Activated CD4-positive, alpha-beta T cell treated with anti-CD3 and anti-CD28 coated beads, Interleukin-2, amount 10 ng/mL, durations not matched to agents 24 days and 14 days (primary cell): Measurements from ENCODE around the gene GABBR2. TPM values are rescaled to one million over a fixed set of nuclear protein-coding genes. Genes with fewer than 3 reads are reported as not detected.
A peak's percentile ranks its signal among the peaks of the same experiment; 100 is the strongest.

Source experiments
- DNase-seq: peaks from one replicate; pipeline ENCODE4 v3.0.0; 2022
- H3K27ac Mint-ChIP-seq: one replicate; pipeline ENCODE4 v1.8.0; 2022; ENCODE audit warnings: mild to moderate bottlenecking, mixed read lengths
- H3K27me3 Mint-ChIP-seq: one replicate; pipeline ENCODE4 v1.8.0; 2022; ENCODE audit warnings: mixed read lengths
- H3K36me3 Mint-ChIP-seq: one replicate; pipeline ENCODE4 v1.8.0; 2022; ENCODE audit warnings: low read depth, mild to moderate bottlenecking, mixed read lengths
- H3K4me1 Mint-ChIP-seq: one replicate; pipeline ENCODE4 v1.8.0; 2021; ENCODE audit warnings: mixed read lengths
- H3K4me3 Mint-ChIP-seq: one replicate; pipeline ENCODE4 v1.8.0; 2022; ENCODE audit warnings: mild to moderate bottlenecking, moderate library complexity, mixed read lengths
- H3K9me3 Mint-ChIP-seq: one replicate; pipeline ENCODE4 v1.8.0; 2021; ENCODE audit warnings: mixed read lengths
- intact Hi-C: fragments of 100-400 bp; cut with micrococcal nuclease; formaldehyde crosslinking; loops from one replicate; pipeline ENCODE4 v1.15.1; 2023
- total RNA-seq: library from RNA; stranded (reverse); gene quantifications from 2 replicates; pipeline ENCODE4 v1.2.3, GENCODE V29; 2022

The GABBR2 gene
- total RNA-seq, 1 donor from 2014 or later = not detected

GRCh38 chr9:98576354-98576753 is 132.4 kb downstream of the GABBR2 start:
- H3K4me3 Mint-ChIP-seq = peak overlapping the region; percentile 40

GRCh38 chr9:98575379-98576346 is 133.1 kb downstream of the GABBR2 start:
- H3K27ac Mint-ChIP-seq = peak overlapping the region; percentile 76
- H3K9me3 Mint-ChIP-seq = peaks cover 6% of the 10 kb centered on the region
- no peaks in the 10 kb centered on the region for H3K36me3 Mint-ChIP-seq
- peak; percentile 71 for DNase-seq
- peak overlapping the region; percentile 40 for H3K4me3 Mint-ChIP-seq
- peaks cover 20% of the 10 kb centered on the region for H3K4me1 Mint-ChIP-seq
- peaks cover 41% of the 10 kb centered on the region for H3K27me3 Mint-ChIP-seq
- intact Hi-C loops = no loop called here

More at GRCh38 chr9:98576354-98576753, 132.4 kb downstream of the GABBR2 start:
- Mint-ChIP-seq H3K27ac (peak overlapping the region; percentile 18), H3K36me3 (no peaks in the 10 kb centered on the region), H3K9me3 (peaks cover 6% of the 10 kb centered on the region), H3K4me1 (peaks cover 20% of the 10 kb centered on the region), H3K27me3 (peaks cover 46% of the 10 kb centered on the region)
- intact Hi-C loops = no loop called here
- no peak for DNase-seq

- intact Hi-C loops = no loop called here
- DNase-seq = no peak
- H3K4me1 Mint-ChIP-seq = peaks cover 20% of the 10 kb centered on the region
- H3K27ac Mint-ChIP-seq = no peak overlapping the region
- H3K36me3 Mint-ChIP-seq = no peaks in the 10 kb centered on the region
- H3K27me3 Mint-ChIP-seq = peaks cover 36% of the 10 kb centered on the region
- H3K4me3 Mint-ChIP-seq = no peak overlapping the region
- H3K9me3 Mint-ChIP-seq = peaks cover 6% of the 10 kb centered on the region
Measured at GRCh38 chr9:98573749-98574278, 134.9 kb downstream of the GABBR2 start.

GRCh38 chr9:98572796-98573195 is 135.9 kb downstream of the GABBR2 start:
- Mint-ChIP-seq H3K4me3 (no peak overlapping the region), H3K27ac (no peak overlapping the region), H3K9me3 (peaks cover 6% of the 10 kb centered on the region), H3K36me3 (no peaks in the 10 kb centered on the region), H3K4me1 (peaks cover 20% of the 10 kb centered on the region), H3K27me3 (peaks cover 32% of the 10 kb centered on the region)
- intact Hi-C loops = no loop called here
- DNase-seq = no peak

GRCh38 chr9:98572054-98572627 is 136.6 kb downstream of the GABBR2 start:
- intact Hi-C loops = no loop called here
- Mint-ChIP-seq H3K36me3 (no peaks in the 10 kb centered on the region), H3K27ac (no peak overlapping the region), H3K27me3 (peaks cover 30% of the 10 kb centered on the region), H3K9me3 (peaks cover 4% of the 10 kb centered on the region), H3K4me3 (no peak overlapping the region), H3K4me1 (peaks cover 20% of the 10 kb centered on the region)
- no peak for DNase-seq

- H3K9me3 Mint-ChIP-seq = no peaks in the 10 kb centered on the region
- H3K4me1 Mint-ChIP-seq = peaks cover 16% of the 10 kb centered on the region
- DNase-seq = no peak
- intact Hi-C loops = no loop called here
- peaks cover 25% of the 10 kb centered on the region for H3K27me3 Mint-ChIP-seq
- H3K27ac Mint-ChIP-seq = no peak overlapping the region
- no peak overlapping the region for H3K4me3 Mint-ChIP-seq
- H3K36me3 Mint-ChIP-seq = no peaks in the 10 kb centered on the region
Measured at GRCh38 chr9:98571643-98572042, 137.1 kb downstream of the GABBR2 start.

GRCh38 chr9:98570663-98571440 is 137.9 kb downstream of the GABBR2 start:
- peaks cover 10% of the 10 kb centered on the region for H3K4me1 Mint-ChIP-seq
- no peak for DNase-seq
- no peaks in the 10 kb centered on the region for H3K9me3 Mint-ChIP-seq
- no peaks in the 10 kb centered on the region for H3K36me3 Mint-ChIP-seq
- intact Hi-C loops = no loop called here
- no peak overlapping the region for H3K4me3 Mint-ChIP-seq
- H3K27ac Mint-ChIP-seq = no peak overlapping the region
- peaks cover 19% of the 10 kb centered on the region for H3K27me3 Mint-ChIP-seq

GRCh38 chr9:98570055-98570454 is 138.7 kb downstream of the GABBR2 start:
- intact Hi-C loops = no loop called here
- no peak for DNase-seq
- H3K36me3 Mint-ChIP-seq = no peaks in the 10 kb centered on the region
- H3K27me3 Mint-ChIP-seq = peaks cover 16% of the 10 kb centered on the region
- no peaks in the 10 kb centered on the region for H3K9me3 Mint-ChIP-seq
- H3K4me1 Mint-ChIP-seq = peaks cover 3% of the 10 kb centered on the region
- H3K4me3 Mint-ChIP-seq = no peak overlapping the region
- H3K27ac Mint-ChIP-seq = no peak overlapping the region

- Mint-ChIP-seq H3K27me3 (peaks cover 16% of the 10 kb centered on the region), H3K36me3 (no peaks in the 10 kb centered on the region), H3K4me1 (no peaks in the 10 kb centered on the region), H3K9me3 (no peaks in the 10 kb centered on the region), H3K27ac (no peak overlapping the region), H3K4me3 (no peak overlapping the region)
- no peak for DNase-seq
- intact Hi-C loops = no loop called here
Measured at GRCh38 chr9:98569491-98569890, 139.2 kb downstream of the GABBR2 start.

GRCh38 chr9:98568909-98569469 is 139.7 kb downstream of the GABBR2 start:
- Mint-ChIP-seq H3K27ac (no peak overlapping the region), H3K4me3 (no peak overlapping the region), H3K4me1 (no peaks in the 10 kb centered on the region), H3K36me3 (no peaks in the 10 kb centered on the region), H3K27me3 (peaks cover 14% of the 10 kb centered on the region), H3K9me3 (no peaks in the 10 kb centered on the region)
- DNase-seq = no peak
- intact Hi-C loops = no loop called here

- peaks cover 11% of the 10 kb centered on the region for H3K27me3 Mint-ChIP-seq
- DNase-seq = no peak
- no peaks in the 10 kb centered on the region for H3K4me1 Mint-ChIP-seq
- intact Hi-C loops = no loop called here
- no peak overlapping the region for H3K4me3 Mint-ChIP-seq
- H3K36me3 Mint-ChIP-seq = no peaks in the 10 kb centered on the region
- no peak overlapping the region for H3K27ac Mint-ChIP-seq
- no peaks in the 10 kb centered on the region for H3K9me3 Mint-ChIP-seq
Measured at GRCh38 chr9:98568234-98568908, 140.4 kb downstream of the GABBR2 start.

- no peak for DNase-seq
- Mint-ChIP-seq H3K27ac (no peak overlapping the region), H3K36me3 (no peaks in the 10 kb centered on the region), H3K4me3 (no peak overlapping the region), H3K27me3 (peaks cover 8% of the 10 kb centered on the region), H3K9me3 (no peaks in the 10 kb centered on the region), H3K4me1 (no peaks in the 10 kb centered on the region)
- intact Hi-C loops = no loop called here
Measured at GRCh38 chr9:98567540-98568233, 141.0 kb downstream of the GABBR2 start.
